Hepatocyte (in vitro differentiated cells): ENCODE results near the gene PPP2R2B. TPM values are rescaled to one million over a fixed set of nuclear protein-coding genes. Genes with fewer than 3 reads are reported as not detected.

Experiments used
- DNase-seq: peaks from one replicate; pipeline ENCODE4 v3.0.0-alpha.2; 2016; ENCODE audit warnings: low spot score
- H2AFZ ChIP-seq: fragments of 200-600 bp; sonication (generic); 2 replicates; pipeline ENCODE4 v1.6.0; 2016; ENCODE audit warnings: antibody characterized with exemption, mild to moderate bottlenecking
- H3K27ac ChIP-seq: fragments of 200-600 bp; sonication (generic); 2 replicates; pipeline ENCODE4 v1.5.1; 2016; ENCODE audit warnings: mild to moderate bottlenecking
- H3K27me3 ChIP-seq: fragments of 200-600 bp; sonication (generic); 2 replicates; pipeline ENCODE4 v1.6.1; 2016
- H3K36me3 ChIP-seq: fragments of 200-600 bp; sonication (generic); replicated peaks from 2 replicates; pipeline ENCODE4 v1.5.1; 2016; ENCODE audit warnings: low read depth; ENCODE audit not compliant: insufficient read depth
- H3K4me1 ChIP-seq: fragments of 200-600 bp; sonication (generic); 2 replicates; pipeline ENCODE4 v1.5.1; 2016; ENCODE audit warnings: mild to moderate bottlenecking, moderate library complexity; ENCODE audit not compliant: insufficient read depth
- H3K4me2 ChIP-seq: fragments of 200-600 bp; sonication (generic); 2 replicates; pipeline ENCODE4 v1.6.0; 2016
- H3K4me3 ChIP-seq: fragments of 200-600 bp; sonication (generic); 2 replicates; pipeline ENCODE4 v1.5.1; 2016; ENCODE audit warnings: mild to moderate bottlenecking
- H3K79me2 ChIP-seq: fragments of 200-600 bp; sonication (generic); 2 replicates; pipeline ENCODE4 v1.6.0; 2017; ENCODE audit warnings: mild to moderate bottlenecking
- H3K9me2 ChIP-seq: fragments of 200-600 bp; sonication (generic); replicated peaks from 2 replicates; pipeline ENCODE4 v1.6.0; 2017; ENCODE audit warnings: mild to moderate bottlenecking; ENCODE audit not compliant: insufficient read depth
- H3K9me3 ChIP-seq: fragments of 200-600 bp; sonication (generic); 2 replicates; pipeline ENCODE4 v1.5.1; 2016; ENCODE audit warnings: low read depth, mild to moderate bottlenecking
- H4K20me1 ChIP-seq: fragments of 200-600 bp; sonication (generic); 2 replicates; pipeline ENCODE4 v1.6.0; 2016; ENCODE audit warnings: mild to moderate bottlenecking; ENCODE audit not compliant: insufficient read depth, poor library complexity, severe bottlenecking
- EZH2 ChIP-seq: fragments of 200-600 bp; sonication (generic); IDR thresholded peaks from 2 replicates; pipeline ENCODE4 v1.6.1; 2016; ENCODE audit warnings: antibody characterized with exemption, mild to moderate bottlenecking, borderline replicate concordance
- EZH2phosphoT487 ChIP-seq: fragments of 200-600 bp; sonication (generic); IDR thresholded peaks from one replicate; pipeline ENCODE4 v1.6.1; 2018; ENCODE audit warnings: antibody characterized with exemption, mild to moderate bottlenecking, low read depth, moderate library complexity; ENCODE audit not compliant: unreplicated experiment, severe bottlenecking
- WGBS: methylation state at CpG from one replicate; pipeline ENCODE4 v1.1.6; 2016; ENCODE audit warnings: low lambda C conversion rate; ENCODE audit errors: missing lambda C conversion rate; 5-methylcytosine and 5-hydroxymethylcytosine counted together
- polyA plus RNA-seq: library from polyadenylated mRNA; unstranded; fragments of >200 nt; fragmentation: Nextera tagmentation; extraction: Ambion mirVana; gene quantifications from 2 replicates; pipeline ENCODE4 v1.2.1, GENCODE V29; 2016
- total RNA-seq: library from RNA; depleted of rRNA; stranded (reverse); fragments of >200 nt; gene quantifications from 2 replicates; pipeline ENCODE4 v1.2.3, GENCODE V29; 2014
- TF ChIP-seq, protein P1 (sequence below): fragments of 200-600 bp; sonication (generic); IDR thresholded peaks from 2 replicates; pipeline ENCODE4 v1.5.1; 2016; ENCODE audit warnings: antibody characterized with exemption, mild to moderate bottlenecking; ENCODE audit not compliant: poor library complexity

Gene PPP2R2B
- total and polyA plus RNA-seq, 2 experiments from 2014 or later, result 2.3 to 3.2 TPM

DNA sequence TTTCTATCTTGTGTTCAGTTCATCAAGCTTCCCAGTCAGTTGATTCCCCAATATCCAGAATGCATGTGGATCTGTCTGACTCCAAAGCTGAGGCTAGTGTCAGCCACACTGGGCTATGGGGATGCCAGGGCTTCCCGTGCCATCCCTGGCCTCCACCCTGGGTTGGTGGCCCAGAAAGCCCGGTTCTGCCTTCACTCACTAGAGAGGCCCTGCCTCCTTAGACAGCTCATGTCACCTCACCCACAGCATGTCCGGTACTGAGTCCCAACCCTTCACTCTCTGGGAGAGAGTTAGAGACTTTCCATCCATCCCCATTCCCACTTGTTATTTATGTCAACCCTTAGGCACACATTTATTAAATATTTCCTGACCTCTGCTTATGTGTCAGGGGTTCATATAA lies 243.1 kb downstream of the PPP2R2B start:
- Histone ChIP-seq H4K20me1 (no peaks in the 10 kb centered on the region), H3K27me3 (no peaks in the 10 kb centered on the region), H3K4me3 (no peak overlapping the region), H3K79me2 (no peaks in the 10 kb centered on the region), H3K9me3 (no peaks in the 10 kb centered on the region), H2AFZ (no peak overlapping the region), H3K27ac (no peak overlapping the region), H3K4me2 (no peak overlapping the region), H3K36me3 (no peaks in the 10 kb centered on the region), H3K9me2 (no peaks in the 10 kb centered on the region), H3K4me1 (no peaks in the 10 kb centered on the region)
- TF ChIP-seq, protein P1, sequence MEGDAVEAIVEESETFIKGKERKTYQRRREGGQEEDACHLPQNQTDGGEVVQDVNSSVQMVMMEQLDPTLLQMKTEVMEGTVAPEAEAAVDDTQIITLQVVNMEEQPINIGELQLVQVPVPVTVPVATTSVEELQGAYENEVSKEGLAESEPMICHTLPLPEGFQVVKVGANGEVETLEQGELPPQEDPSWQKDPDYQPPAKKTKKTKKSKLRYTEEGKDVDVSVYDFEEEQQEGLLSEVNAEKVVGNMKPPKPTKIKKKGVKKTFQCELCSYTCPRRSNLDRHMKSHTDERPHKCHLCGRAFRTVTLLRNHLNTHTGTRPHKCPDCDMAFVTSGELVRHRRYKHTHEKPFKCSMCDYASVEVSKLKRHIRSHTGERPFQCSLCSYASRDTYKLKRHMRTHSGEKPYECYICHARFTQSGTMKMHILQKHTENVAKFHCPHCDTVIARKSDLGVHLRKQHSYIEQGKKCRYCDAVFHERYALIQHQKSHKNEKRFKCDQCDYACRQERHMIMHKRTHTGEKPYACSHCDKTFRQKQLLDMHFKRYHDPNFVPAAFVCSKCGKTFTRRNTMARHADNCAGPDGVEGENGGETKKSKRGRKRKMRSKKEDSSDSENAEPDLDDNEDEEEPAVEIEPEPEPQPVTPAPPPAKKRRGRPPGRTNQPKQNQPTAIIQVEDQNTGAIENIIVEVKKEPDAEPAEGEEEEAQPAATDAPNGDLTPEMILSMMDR, result no peak
- no peak for TF ChIP-seq EZH2
- no peak for TF ChIP-seq EZH2phosphoT487
- WGBS, result 70% methylated on average over 3 of the region's 3 CpGs
- DNase-seq, result no peak

- Histone ChIP-seq H3K9me2 (no peaks in the 10 kb centered on the region), H3K9me3 (no peaks in the 10 kb centered on the region), H3K79me2 (no peaks in the 10 kb centered on the region), H3K36me3 (no peaks in the 10 kb centered on the region), H2AFZ (no peak overlapping the region), H3K27ac (no peak overlapping the region), H3K4me2 (no peak overlapping the region), H3K4me3 (no peak overlapping the region), H3K27me3 (no peaks in the 10 kb centered on the region), H3K4me1 (no peaks in the 10 kb centered on the region), H4K20me1 (no peaks in the 10 kb centered on the region)
- TF ChIP-seq EZH2, result no peak
- TF ChIP-seq, protein P1, result no peak
- no peak for TF ChIP-seq EZH2phosphoT487
- DNase-seq, result no peak
- WGBS, result 74% methylated on average over 8 of the region's 8 CpGs
These were observed 245.2 kb downstream of the PPP2R2B start for GRCh38 chr5:146633323-146633764.

DNA sequence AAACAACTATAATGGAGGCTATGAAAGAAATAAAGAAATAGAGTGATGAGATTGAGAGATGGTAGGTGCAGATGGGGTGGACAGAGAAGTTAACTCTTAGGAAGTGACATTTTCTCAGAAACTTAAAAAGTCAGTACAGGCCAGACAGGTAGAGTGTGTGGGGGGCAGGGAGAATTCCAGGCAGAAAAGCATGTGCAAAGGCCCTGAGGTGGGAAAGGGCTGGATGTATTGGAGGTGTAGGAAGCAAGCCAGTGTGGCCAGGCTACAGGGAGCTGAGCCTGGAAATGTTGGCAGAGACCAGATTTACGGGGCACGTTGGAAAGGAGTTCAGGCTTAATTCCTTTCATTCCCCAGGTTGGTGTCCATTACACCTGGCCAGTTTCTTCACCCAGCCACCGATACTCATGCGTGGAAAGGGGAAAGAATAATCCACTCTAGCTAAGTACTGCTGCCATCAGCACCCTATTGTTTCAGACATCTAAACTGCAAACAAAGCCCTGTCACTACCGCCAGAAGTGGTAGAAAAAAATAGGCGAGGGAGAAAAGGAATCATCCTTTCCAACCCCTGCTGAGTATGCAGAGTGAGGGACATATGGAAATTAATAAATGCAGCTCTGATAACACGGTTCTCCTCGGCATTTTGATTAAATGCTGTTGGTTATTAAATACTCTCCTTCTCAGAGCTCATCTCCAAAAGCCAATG lies 245.8 kb downstream of the PPP2R2B start:
- H3K27ac ChIP-seq, result no peak overlapping the region
- H3K9me3 ChIP-seq, result no peaks in the 10 kb centered on the region
- no peaks in the 10 kb centered on the region for H3K27me3 ChIP-seq
- H2AFZ ChIP-seq, result no peak overlapping the region
- H3K4me3 ChIP-seq, result no peak overlapping the region
- H3K4me1 ChIP-seq, result no peaks in the 10 kb centered on the region
- H3K79me2 ChIP-seq, result no peaks in the 10 kb centered on the region
- no peak overlapping the region for H3K4me2 ChIP-seq
- 69% methylated on average over 8 of the region's 8 CpGs for WGBS
- H3K9me2 ChIP-seq, result no peaks in the 10 kb centered on the region
- H4K20me1 ChIP-seq, result no peaks in the 10 kb centered on the region
- H3K36me3 ChIP-seq, result no peaks in the 10 kb centered on the region
- no peak for TF ChIP-seq EZH2
- TF ChIP-seq, protein P1, result no peak
- TF ChIP-seq EZH2phosphoT487, result no peak
- DNase-seq, result no peak
